Measurements from ENCODE around the gene DOCK4. TPM values are rescaled to one million over a fixed set of nuclear protein-coding genes. Genes with fewer than 3 reads are reported as not detected.
"Not testable (repeated sequence)": the region's sequence is repeated elsewhere in the genome, so short reads cannot be mapped to it uniquely, and the experiment has no call there.

DOCK4 gene
- total RNA-seq, 1 donor from 2014 or later = 43.5 TPM

- Histone ChIP-seq H3K4me3 (no peak overlapping the region), H3K27ac (no peak overlapping the region), H3K9me3 (no peaks in the 10 kb centered on the region), H3K36me3 (no peaks in the 10 kb centered on the region), H3K27me3 (no peaks in the 10 kb centered on the region), H3K4me1 (no peaks in the 10 kb centered on the region)
- no peak for DNase-seq (ENCODE audit: low spot score in 2 of 2)
- intact Hi-C loops (cut with DNase I) = no loop called here
- TF ChIP-seq CTCF (IDR thresholded peaks at IDR 0.05) = no peak
Observed at GRCh38 chr7:112252141-112252540, 45.9 kb upstream of the DOCK4 start.

GRCh38 chr7:112249967-112250366 is 43.8 kb upstream of the DOCK4 start:
- H3K4me3 ChIP-seq; DNase-seq (ENCODE audit: low spot score in 2 of 2); H3K27ac ChIP-seq; H3K27me3 ChIP-seq; H3K36me3 ChIP-seq; intact Hi-C loops (cut with DNase I); H3K4me1 ChIP-seq; H3K9me3 ChIP-seq: not testable (repeated sequence)

DNA sequence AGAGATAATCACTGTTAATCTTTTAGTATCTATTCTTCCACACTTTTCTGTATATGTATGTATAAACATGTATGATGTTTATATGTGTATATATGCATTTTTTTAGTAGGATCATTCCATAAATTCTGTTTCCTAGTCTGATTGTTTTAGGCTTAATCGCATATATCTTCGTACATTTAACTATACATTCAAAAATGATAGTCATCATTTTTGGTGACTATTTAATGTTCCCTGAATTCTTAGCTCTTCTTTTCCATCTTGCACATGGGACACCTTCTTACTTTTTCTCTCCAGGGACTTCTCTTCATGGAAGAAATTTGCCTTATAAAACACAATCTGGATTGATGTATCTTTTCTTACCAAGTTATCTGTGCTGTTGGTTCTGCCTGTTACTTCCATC is 42.4 kb upstream of the DOCK4 start:
- Histone ChIP-seq H3K4me3 (no peak overlapping the region), H3K36me3 (no peaks in the 10 kb centered on the region), H3K4me1 (no peaks in the 10 kb centered on the region), H3K27ac (no peak overlapping the region), H3K27me3 (no peaks in the 10 kb centered on the region), H3K9me3 (no peaks in the 10 kb centered on the region)
- intact Hi-C loops (cut with DNase I) = no loop called here
- no peak for DNase-seq (ENCODE audit: low spot score in 2 of 2)
- TF ChIP-seq CTCF (IDR thresholded peaks at IDR 0.05) = no peak

DNA sequence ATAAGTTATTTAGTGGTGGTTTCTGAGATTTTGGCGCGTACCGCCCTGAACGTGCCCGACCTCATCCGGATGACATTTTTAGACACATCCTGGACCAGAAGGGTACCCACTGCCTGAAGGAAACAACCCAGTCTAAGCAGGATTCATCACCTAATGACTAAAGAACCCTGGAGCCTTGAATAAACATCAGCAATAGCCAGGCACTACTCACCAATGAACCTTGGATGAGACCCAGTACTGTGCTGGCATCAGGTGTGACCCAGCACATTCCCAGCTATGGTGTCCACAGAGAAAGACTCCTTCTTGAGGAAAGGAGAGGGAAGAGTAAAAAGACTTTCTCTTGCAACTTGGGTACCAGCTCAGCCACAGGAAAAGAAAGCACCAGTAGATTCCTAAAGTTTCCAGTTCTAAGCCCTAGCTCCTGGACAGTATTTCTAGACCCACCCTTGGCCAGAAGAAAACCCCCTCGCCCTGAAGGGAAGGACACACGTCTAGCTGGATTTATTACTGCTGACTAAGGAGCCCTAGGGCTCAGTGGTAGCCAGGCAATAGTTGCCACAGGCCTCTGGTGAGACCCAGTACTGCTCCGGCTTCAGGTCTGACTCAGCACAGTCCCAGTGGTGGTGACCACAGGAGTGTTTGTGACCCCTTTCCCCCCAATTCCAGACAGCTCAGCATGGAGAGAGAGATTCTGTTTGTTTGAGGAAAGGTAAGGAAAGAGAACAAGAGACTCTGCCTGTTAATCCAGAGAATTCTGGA is 32.8 kb upstream of the DOCK4 start:
- Histone ChIP-seq H3K9me3 (peaks cover 0 to 18% of the 10 kb centered on the region in 2 donors), H3K27ac (no peak overlapping the region), H3K4me3 (no peak overlapping the region), H3K27me3 (no peaks in the 10 kb centered on the region), H3K4me1 (no peaks in the 10 kb centered on the region), H3K36me3 (no peaks in the 10 kb centered on the region)
- intact Hi-C loops (cut with DNase I) = no loop called here
- TF ChIP-seq CTCF (IDR thresholded peaks at IDR 0.05) = no peak
- no peak for DNase-seq (ENCODE audit: low spot score in 2 of 2)

GRCh38 chr7:112238330-112238729 is 32.1 kb upstream of the DOCK4 start:
- no peak overlapping the region for H3K27ac ChIP-seq
- intact Hi-C loops (cut with DNase I) = no loop called here
- no peaks in the 10 kb centered on the region for H3K27me3 ChIP-seq
- H3K4me1 ChIP-seq = no peaks in the 10 kb centered on the region
- H3K4me3 ChIP-seq = no peak overlapping the region
- no peak for TF ChIP-seq CTCF (IDR thresholded peaks at IDR 0.05)
- DNase-seq (ENCODE audit: low spot score in 2 of 2) = no peak
- H3K36me3 ChIP-seq = no peaks in the 10 kb centered on the region
- H3K9me3 ChIP-seq = peaks cover 0 to 18% of the 10 kb centered on the region in 2 donors

GRCh38 chr7:112236597-112236996 is 30.4 kb upstream of the DOCK4 start:
- Histone ChIP-seq H3K4me3 (no peak overlapping the region), H3K27me3 (no peaks in the 10 kb centered on the region), H3K27ac (no peak overlapping the region), H3K36me3 (no peaks in the 10 kb centered on the region), H3K9me3 (peaks cover 0 to 8% of the 10 kb centered on the region in 2 donors), H3K4me1 (no peaks in the 10 kb centered on the region)
- intact Hi-C loops (cut with DNase I) = no loop called here
- no peak for TF ChIP-seq CTCF (IDR thresholded peaks at IDR 0.05)
- no peak for DNase-seq (ENCODE audit: low spot score in 2 of 2)
